ENCODE results near the gene YWHAG.

DNA sequence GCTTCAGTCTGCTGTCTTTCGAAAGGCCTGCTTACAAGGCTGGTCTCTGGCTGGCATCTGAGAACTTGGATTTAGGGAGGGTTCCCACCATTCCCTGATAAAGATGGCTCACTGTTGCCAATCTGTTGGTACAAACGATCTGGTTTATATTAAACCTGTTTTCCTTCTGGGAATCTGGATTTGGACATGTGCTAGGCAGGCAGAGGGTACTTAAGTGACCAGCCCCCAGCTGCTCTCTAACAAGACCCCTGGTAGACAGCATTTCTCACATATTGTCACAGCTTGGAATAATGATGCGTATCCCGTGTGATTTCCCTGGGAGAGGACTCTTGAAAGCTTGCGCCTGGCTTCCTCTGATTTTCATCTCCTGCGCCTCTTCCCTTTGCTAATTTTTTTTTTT is 21.6 kb downstream of the YWHAG start:
- TF ChIP-seq, protein P1, sequence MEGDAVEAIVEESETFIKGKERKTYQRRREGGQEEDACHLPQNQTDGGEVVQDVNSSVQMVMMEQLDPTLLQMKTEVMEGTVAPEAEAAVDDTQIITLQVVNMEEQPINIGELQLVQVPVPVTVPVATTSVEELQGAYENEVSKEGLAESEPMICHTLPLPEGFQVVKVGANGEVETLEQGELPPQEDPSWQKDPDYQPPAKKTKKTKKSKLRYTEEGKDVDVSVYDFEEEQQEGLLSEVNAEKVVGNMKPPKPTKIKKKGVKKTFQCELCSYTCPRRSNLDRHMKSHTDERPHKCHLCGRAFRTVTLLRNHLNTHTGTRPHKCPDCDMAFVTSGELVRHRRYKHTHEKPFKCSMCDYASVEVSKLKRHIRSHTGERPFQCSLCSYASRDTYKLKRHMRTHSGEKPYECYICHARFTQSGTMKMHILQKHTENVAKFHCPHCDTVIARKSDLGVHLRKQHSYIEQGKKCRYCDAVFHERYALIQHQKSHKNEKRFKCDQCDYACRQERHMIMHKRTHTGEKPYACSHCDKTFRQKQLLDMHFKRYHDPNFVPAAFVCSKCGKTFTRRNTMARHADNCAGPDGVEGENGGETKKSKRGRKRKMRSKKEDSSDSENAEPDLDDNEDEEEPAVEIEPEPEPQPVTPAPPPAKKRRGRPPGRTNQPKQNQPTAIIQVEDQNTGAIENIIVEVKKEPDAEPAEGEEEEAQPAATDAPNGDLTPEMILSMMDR (IDR thresholded peaks at IDR 0.05) = no peak
- TF ChIP-seq POLR2A (IDR thresholded peaks at IDR 0.05) = no peak

All from Peyer's patch (tissue), 4 donors.